Measurements from ENCODE around the gene KCTD3. TPM values are rescaled to one million over a fixed set of nuclear protein-coding genes. Genes with fewer than 3 reads are reported as not detected.
A peak's percentile ranks its signal among the peaks of the same experiment; 100 is the strongest.

KCTD3 gene
- total RNA-seq, 1 experiment from 2014 or later: 52.8 TPM

- Histone ChIP-seq H3F3A (ENCODE audit: low read length, unreplicated experiment) (no peaks in the 10 kb centered on the region), H3K9ac (ENCODE audit: low read length) (no peak overlapping the region), H3K4me2 (ENCODE audit: low read length) (no peak overlapping the region), H3K79me2 (ENCODE audit: low read length) (no peaks in the 10 kb centered on the region), H3K9me3 (ENCODE audit: low read length) (no peaks in the 10 kb centered on the region), H4K20me1 (ENCODE audit: low read length) (no peaks in the 10 kb centered on the region), H3K36me3 (ENCODE audit: low read depth, low read length) (no peaks in the 10 kb centered on the region), H3K9me2 (replicated peaks; ENCODE audit: low read length) (no peaks in the 10 kb centered on the region), H3K27ac (ENCODE audit: low read length) (no peak overlapping the region), H3K4me3 (ENCODE audit: low read length) (no peak overlapping the region), H3K4me1 (ENCODE audit: insufficient read depth, low read length) (no peaks in the 10 kb centered on the region), H3K27me3 (ENCODE audit: low read length) (no peaks in the 10 kb centered on the region), H2AFZ (ENCODE audit: low read length) (no peak overlapping the region)
- BruUV-seq (replicated peaks): no TSS peak
- peak; percentile 21; the same call in 1 of the 2 replicates for ATAC-seq
- POLR2A ChIA-PET (ENCODE audit: unreplicated experiment): interaction anchor here (0.7 kb wide), 1 partner anchor 871 kb away, joined by 6 read pairs; no protein-coding TSS in a partner anchor
- TF ChIP-seq EZH2 (IDR thresholded peaks at IDR 0.05; ENCODE audit: low read length, unreplicated experiment) (no peak), EZH2phosphoT487 (IDR thresholded peaks at IDR 0.05; ENCODE audit: borderline replicate concordance, low read length) (no peak)
- TF ChIP-seq, protein P1, sequence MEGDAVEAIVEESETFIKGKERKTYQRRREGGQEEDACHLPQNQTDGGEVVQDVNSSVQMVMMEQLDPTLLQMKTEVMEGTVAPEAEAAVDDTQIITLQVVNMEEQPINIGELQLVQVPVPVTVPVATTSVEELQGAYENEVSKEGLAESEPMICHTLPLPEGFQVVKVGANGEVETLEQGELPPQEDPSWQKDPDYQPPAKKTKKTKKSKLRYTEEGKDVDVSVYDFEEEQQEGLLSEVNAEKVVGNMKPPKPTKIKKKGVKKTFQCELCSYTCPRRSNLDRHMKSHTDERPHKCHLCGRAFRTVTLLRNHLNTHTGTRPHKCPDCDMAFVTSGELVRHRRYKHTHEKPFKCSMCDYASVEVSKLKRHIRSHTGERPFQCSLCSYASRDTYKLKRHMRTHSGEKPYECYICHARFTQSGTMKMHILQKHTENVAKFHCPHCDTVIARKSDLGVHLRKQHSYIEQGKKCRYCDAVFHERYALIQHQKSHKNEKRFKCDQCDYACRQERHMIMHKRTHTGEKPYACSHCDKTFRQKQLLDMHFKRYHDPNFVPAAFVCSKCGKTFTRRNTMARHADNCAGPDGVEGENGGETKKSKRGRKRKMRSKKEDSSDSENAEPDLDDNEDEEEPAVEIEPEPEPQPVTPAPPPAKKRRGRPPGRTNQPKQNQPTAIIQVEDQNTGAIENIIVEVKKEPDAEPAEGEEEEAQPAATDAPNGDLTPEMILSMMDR (conservative IDR thresholded peaks at IDR 0.05; ENCODE audit: low read depth, low read length): no peak
- CTCF ChIA-PET: interaction anchor here (0.6 to 1.8 kb wide), 5 partner anchors 281 to 715 kb away, joined by 3 to 13 read pairs (median 5); no protein-coding TSS in a partner anchor
- no peak for DNase-seq
- intact Hi-C loops (cut with micrococcal nuclease): loop anchor here (1.0 kb wide), 2 partner anchors 343 to 715 kb away; no protein-coding TSS in a partner anchor
These were observed 43.2 kb upstream of the KCTD3 start for GRCh38 chr1:215523906-215524305.

- no TSS peak for BruUV-seq (replicated peaks)
- Histone ChIP-seq H3K9ac (ENCODE audit: low read length) (no peak overlapping the region), H3F3A (ENCODE audit: low read length, unreplicated experiment) (no peaks in the 10 kb centered on the region), H3K36me3 (ENCODE audit: low read depth, low read length) (no peaks in the 10 kb centered on the region), H4K20me1 (ENCODE audit: low read length) (no peaks in the 10 kb centered on the region), H2AFZ (ENCODE audit: low read length) (peak overlapping the region; percentile 23; the same call in 1 of the 2 replicates), H3K9me3 (ENCODE audit: low read length) (no peaks in the 10 kb centered on the region), H3K4me1 (ENCODE audit: insufficient read depth, low read length) (no peaks in the 10 kb centered on the region), H3K27me3 (ENCODE audit: low read length) (no peaks in the 10 kb centered on the region), H3K27ac (ENCODE audit: low read length) (no peak overlapping the region), H3K4me3 (ENCODE audit: low read length) (no peak overlapping the region), H3K4me2 (ENCODE audit: low read length) (no peak overlapping the region), H3K79me2 (ENCODE audit: low read length) (no peaks in the 10 kb centered on the region), H3K9me2 (replicated peaks; ENCODE audit: low read length) (no peaks in the 10 kb centered on the region)
- POLR2A ChIA-PET (ENCODE audit: unreplicated experiment): no interaction called here
- peak; percentile 92 for DNase-seq
- CTCF ChIA-PET: interaction anchor here (0.5 to 1.6 kb wide), 6 partner anchors 345 to 1195 kb away, joined by 3 to 13 read pairs (median 4); no protein-coding TSS in a partner anchor
- no peak for TF ChIP-seq EZH2 (IDR thresholded peaks at IDR 0.05; ENCODE audit: low read length, unreplicated experiment)
- TF ChIP-seq, protein P1 (conservative IDR thresholded peaks at IDR 0.05; ENCODE audit: low read depth, low read length): peak; percentile 95
- intact Hi-C loops (cut with micrococcal nuclease): loop anchor here (1.0 to 5.0 kb wide), 5 partner anchors 80 to 1193 kb away; no protein-coding TSS in a partner anchor
- ATAC-seq: peak; percentile 75
These were observed 40.8 kb upstream of the KCTD3 start for GRCh38 chr1:215526147-215526845.

- no peak overlapping the region for H3K4me3 ChIP-seq (ENCODE audit: low read length)
- no peaks in the 10 kb centered on the region for H3K9me3 ChIP-seq (ENCODE audit: low read length)
- H3K36me3 ChIP-seq (ENCODE audit: low read depth, low read length): no peaks in the 10 kb centered on the region
- H4K20me1 ChIP-seq (ENCODE audit: low read length): no peaks in the 10 kb centered on the region
- no peak overlapping the region for H3K4me2 ChIP-seq (ENCODE audit: low read length)
- no peaks in the 10 kb centered on the region for H3F3A ChIP-seq (ENCODE audit: low read length, unreplicated experiment)
- H2AFZ ChIP-seq (ENCODE audit: low read length): no peak overlapping the region
- CTCF ChIA-PET: interaction anchor here (1.0 to 1.6 kb wide), 3 partner anchors 346 to 1195 kb away, joined by 3 to 13 read pairs (median 5); no protein-coding TSS in a partner anchor
- H3K27ac ChIP-seq (ENCODE audit: low read length): no peak overlapping the region
- no TSS peak for BruUV-seq (replicated peaks)
- TF ChIP-seq EZH2 (IDR thresholded peaks at IDR 0.05; ENCODE audit: low read length, unreplicated experiment): no peak
- TF ChIP-seq, protein P1 (conservative IDR thresholded peaks at IDR 0.05; ENCODE audit: low read depth, low read length): 0 out of 2 replicates have a peak, but pooled peaks have one; percentile 1
- no peaks in the 10 kb centered on the region for H3K27me3 ChIP-seq (ENCODE audit: low read length)
- no peaks in the 10 kb centered on the region for H3K79me2 ChIP-seq (ENCODE audit: low read length)
- POLR2A ChIA-PET (ENCODE audit: unreplicated experiment): no interaction called here
- no peak for ATAC-seq
- H3K9me2 ChIP-seq (replicated peaks; ENCODE audit: low read length): no peaks in the 10 kb centered on the region
- intact Hi-C loops (cut with micrococcal nuclease): loop anchor here (1.0 to 5.0 kb wide), 5 partner anchors 80 to 1194 kb away; no protein-coding TSS in a partner anchor
- H3K4me1 ChIP-seq (ENCODE audit: insufficient read depth, low read length): no peaks in the 10 kb centered on the region
- no peak for DNase-seq
- H3K9ac ChIP-seq (ENCODE audit: low read length): no peak overlapping the region
These were observed 40.3 kb upstream of the KCTD3 start for GRCh38 chr1:215526846-215527151.

All from PC-3 (cell line).